GM12878 (cell line): ENCODE measurements around the gene ANLN.

Source experiments
- FOXM1 ChIP-seq: IDR thresholded peaks from 2 replicates; pipeline ENCODE4 v1.6.1; 2012; ENCODE audit warnings: low read depth, mild to moderate bottlenecking, inconsistent platforms, low read length, moderate library complexity
- KDM1A ChIP-seq: fragments of 200-600 bp; sonication (generic); IDR thresholded peaks from 2 replicates; pipeline ENCODE4 v1.6.1; 2016; ENCODE audit warnings: borderline replicate concordance
- MXI1 ChIP-seq: fragments of 150-350 bp; IDR thresholded peaks from 2 replicates; pipeline ENCODE4 v1.6.1; 2011; ENCODE audit warnings: low read depth, mild to moderate bottlenecking, inconsistent platforms, low read length, improper control_type of control experiment
- MYC ChIP-seq: IDR thresholded peaks from 2 replicates; pipeline ENCODE4 v1.6.1; 2011; ENCODE audit warnings: mild to moderate bottlenecking, low read length, moderate library complexity, inconsistent platforms; ENCODE audit not compliant: insufficient read depth, insufficient replicate concordance, insufficient read length, severe bottlenecking
- NR2F1 ChIP-seq: fragments of 450-650 bp; conservative IDR thresholded peaks from 2 replicates; pipeline ENCODE4 v1.6.1; 2017; ENCODE audit warnings: mild to moderate bottlenecking
- PML ChIP-seq: IDR thresholded peaks from 2 replicates; pipeline ENCODE4 v1.6.1; 2012; ENCODE audit warnings: low read length, inconsistent platforms
- POLR2A ChIP-seq: IDR thresholded peaks from 2 replicates; pipeline ENCODE4 v1.6.1; 2011; ENCODE audit warnings: low read depth, mild to moderate bottlenecking, low read length
- SUZ12 ChIP-seq: fragments of 200-600 bp; sonication (generic); IDR thresholded peaks from one replicate; pipeline ENCODE4 v1.6.1; 2018; ENCODE audit warnings: antibody characterized with exemption, mild to moderate bottlenecking; ENCODE audit not compliant: unreplicated experiment
- ZSCAN29 ChIP-seq: fragments of 450-650 bp; IDR thresholded peaks from 2 replicates; pipeline ENCODE4 v1.6.1; 2017; ENCODE audit warnings: mild to moderate bottlenecking, moderate library complexity

GRCh38 chr7:36497775-36498174 is 108.1 kb downstream of the ANLN start:
- no peak for TF ChIP-seq POLR2A
- TF ChIP-seq NR2F1, result no peak
- TF ChIP-seq SUZ12, result no peak
- no peak for TF ChIP-seq MXI1
- TF ChIP-seq KDM1A, result no peak
- TF ChIP-seq MYC, result no peak
- TF ChIP-seq ZSCAN29, result no peak
- no peak for TF ChIP-seq FOXM1
- TF ChIP-seq PML, result no peak
